Uterus (tissue), 2 donors: ENCODE results near the gene CTXN1.

Experiments used
- CTCF ChIP-seq, 4 experiments: fragments of 200-600 bp in 2 of 4; fragments of 450-650 bp in 2 of 4; sonication (generic) in 2 of 4; IDR thresholded peaks; one replicate each; pipeline ENCODE4 v1.5.1; 2016 to 2019; ENCODE audit warnings: antibody characterized with exemption in 4 of 4, mild to moderate bottlenecking in 2 of 4, moderate library complexity in 1 of 4
- POLR2A ChIP-seq, 2 donors: fragments of 450-650 bp; IDR thresholded peaks; one replicate each; pipeline ENCODE4 v1.6.1; 2016; ENCODE audit warnings: antibody characterized with exemption in 2 of 2, mild to moderate bottlenecking in 1 of 2, moderate library complexity in 1 of 2

- no peak for TF ChIP-seq CTCF (IDR thresholded peaks at IDR 0.05)
- TF ChIP-seq POLR2A (IDR thresholded peaks at IDR 0.05) = no peak
These were observed 25.5 kb downstream of the CTXN1 start for GRCh38 chr19:7900401-7900870.
